ENCODE results near the gene RCAN3. TPM values are rescaled to one million over a fixed set of nuclear protein-coding genes. Genes with fewer than 3 reads are reported as not detected.
"Not testable (repeated sequence)": the region's sequence is repeated elsewhere in the genome, so short reads cannot be mapped to it uniquely, and the experiment has no call there.

RCAN3 gene
- total RNA-seq, 4 donors from 2014 or later = 6.0 to 22.8 (median 10.8) TPM

- no peak for TF ChIP-seq EP300 (IDR thresholded peaks at IDR 0.05)
- Histone ChIP-seq H3K27me3 (no peaks in the 10 kb centered on the region), H3K9me3 (no peaks in the 10 kb centered on the region), H3K27ac (no peak overlapping the region), H3K36me3 (peaks cover 0 to 12% (median 0%) of the 10 kb centered on the region in 3 donors), H3K4me1 (no peaks in the 10 kb centered on the region), H3K4me3 (no peak overlapping the region)
- no peak for DNase-seq (ENCODE audit: low spot score in 2 of 2)
- WGBS, 2 donors = 61 to 65% methylated on average over 2 of the region's 2 CpGs
These were observed 11.1 kb downstream of the RCAN3 start for GRCh38 chr1:24513706-24514105.

- 83 to 88% methylated on average over 5 of the region's 5 CpGs for WGBS, 2 donors
- Histone ChIP-seq H3K36me3 (peaks cover 0 to 12% (median 0%) of the 10 kb centered on the region in 3 donors), H3K4me1 (no peaks in the 10 kb centered on the region), H3K4me3 (no peak overlapping the region), H3K27me3 (no peaks in the 10 kb centered on the region), H3K9me3 (no peaks in the 10 kb centered on the region), H3K27ac (no peak overlapping the region)
- DNase-seq (ENCODE audit: low spot score in 2 of 2) = no peak
- TF ChIP-seq POLR2A (IDR thresholded peaks at IDR 0.05) = no peak
- no peak for TF ChIP-seq EP300 (IDR thresholded peaks at IDR 0.05)
- TF ChIP-seq CTCF (IDR thresholded peaks at IDR 0.05) = no peak
These were observed 12.3 kb downstream of the RCAN3 start for GRCh38 chr1:24514946-24515345.

- H3K27ac ChIP-seq = not testable (repeated sequence)
- 91 to 92% methylated on average over 14 of the region's 14 CpGs for WGBS, 2 donors
- peaks cover 0 to 12% (median 0%) of the 10 kb centered on the region in 3 donors for H3K36me3 ChIP-seq
These were observed 13.1 kb downstream of the RCAN3 start for GRCh38 chr1:24515671-24516209.

GRCh38 chr1:24516506-24516905 is 13.9 kb downstream of the RCAN3 start:
- DNase-seq (ENCODE audit: low spot score in 2 of 2) = no peak
- Histone ChIP-seq H3K27me3 (no peaks in the 10 kb centered on the region), H3K4me1 (no peaks in the 10 kb centered on the region), H3K27ac (no peak overlapping the region), H3K4me3 (no peak overlapping the region), H3K36me3 (peaks cover 0 to 12% (median 0%) of the 10 kb centered on the region in 3 donors), H3K9me3 (no peaks in the 10 kb centered on the region)
- no peak for TF ChIP-seq POLR2A (IDR thresholded peaks at IDR 0.05)
- TF ChIP-seq CTCF (IDR thresholded peaks at IDR 0.05) = no peak
- TF ChIP-seq EP300 (IDR thresholded peaks at IDR 0.05) = no peak
- WGBS, 2 donors = 72 to 75% methylated on average over 12 of the region's 12 CpGs

More at GRCh38 chr1:24515671-24516209, 13.1 kb downstream of the RCAN3 start:
- H3K4me1 ChIP-seq; DNase-seq (ENCODE audit: low spot score in 2 of 2); H3K27me3 ChIP-seq; H3K4me3 ChIP-seq; H3K9me3 ChIP-seq: not testable (repeated sequence)

GRCh38 chr1:24517898-24518297 is 15.3 kb downstream of the RCAN3 start:
- no peak for DNase-seq (ENCODE audit: low spot score in 2 of 2)
- TF ChIP-seq POLR2A (IDR thresholded peaks at IDR 0.05) = no peak
- TF ChIP-seq EP300 (IDR thresholded peaks at IDR 0.05) = no peak
- TF ChIP-seq CTCF (IDR thresholded peaks at IDR 0.05) = no peak
- no peaks in the 10 kb centered on the region for H3K4me1 ChIP-seq
- H3K36me3 ChIP-seq = peaks cover 0 to 12% (median 0%) of the 10 kb centered on the region in 3 donors
- 94 to 96% methylated on average over 4 of the region's 4 CpGs for WGBS, 2 donors
- H3K4me3 ChIP-seq = no peak overlapping the region
- H3K27me3 ChIP-seq = no peaks in the 10 kb centered on the region
- no peaks in the 10 kb centered on the region for H3K9me3 ChIP-seq
- H3K27ac ChIP-seq = no peak overlapping the region

GRCh38 chr1:24520282-24520681 is 17.6 kb downstream of the RCAN3 start:
- not testable (repeated sequence) for H3K4me3 ChIP-seq; DNase-seq (ENCODE audit: low spot score in 2 of 2); H3K27me3 ChIP-seq; H3K27ac ChIP-seq; H3K9me3 ChIP-seq; H3K4me1 ChIP-seq
- 92 to 97% methylated on average over 5 of the region's 5 CpGs for WGBS, 2 donors
- peaks cover 0 to 15% (median 0%) of the 10 kb centered on the region in 3 donors for H3K36me3 ChIP-seq

- Histone ChIP-seq H3K9me3 (no peaks in the 10 kb centered on the region), H3K4me3 (no peak overlapping the region), H3K36me3 (peaks cover 0 to 3% (median 0%) of the 10 kb centered on the region in 3 donors), H3K4me1 (no peaks in the 10 kb centered on the region), H3K27ac (no peak overlapping the region), H3K27me3 (no peaks in the 10 kb centered on the region)
- DNase-seq (ENCODE audit: low spot score in 2 of 2) = no peak
- no peak for TF ChIP-seq CTCF (IDR thresholded peaks at IDR 0.05)
- no peak for TF ChIP-seq EP300 (IDR thresholded peaks at IDR 0.05)
- no peak for TF ChIP-seq POLR2A (IDR thresholded peaks at IDR 0.05)
- WGBS, 2 donors = 74 to 88% methylated on average over 6 of the region's 6 CpGs
These were observed 23.0 kb downstream of the RCAN3 start for GRCh38 chr1:24525606-24526005.

Measured in tibial nerve (tissue), 4 donors.